Karpas-422 (cell line): ENCODE measurements around the gene DTL. TPM values are rescaled to one million over a fixed set of nuclear protein-coding genes. Genes with fewer than 3 reads are reported as not detected.
A peak's percentile ranks its signal among the peaks of the same experiment; 100 is the strongest.
"Not testable (repeated sequence)": the region's sequence is repeated elsewhere in the genome, so short reads cannot be mapped to it uniquely, and the experiment has no call there.

ENCODE experiments used
- DNase-seq: peaks from one replicate; pipeline ENCODE4 v3.0.0-alpha.2; 2015
- H2AFZ ChIP-seq: fragments of 200-600 bp; sonication (generic); 2 replicates; pipeline ENCODE4 v1.6.1; 2014; ENCODE audit warnings: antibody characterized with exemption, low read length, mixed read lengths
- H3K27ac ChIP-seq: fragments of 200-600 bp; sonication (generic); 2 replicates; pipeline ENCODE4 v1.5.1; 2014; ENCODE audit warnings: mild to moderate bottlenecking, low read length, moderate library complexity
- H3K27me3 ChIP-seq: fragments of 200-600 bp; sonication (generic); 2 replicates; pipeline ENCODE4 v1.6.1; 2014; ENCODE audit warnings: low read length, mixed read lengths
- H3K36me3 ChIP-seq: fragments of 200-600 bp; sonication (generic); 2 replicates; pipeline ENCODE4 v1.6.1; 2014; ENCODE audit warnings: low read length, mixed read lengths; ENCODE audit not compliant: insufficient read depth
- H3K4me1 ChIP-seq: fragments of 200-600 bp; sonication (generic); 2 replicates; pipeline ENCODE4 v1.6.1; 2014; ENCODE audit warnings: mild to moderate bottlenecking, low read length, mixed read lengths
- H3K4me2 ChIP-seq: fragments of 200-600 bp; sonication (generic); 2 replicates; pipeline ENCODE4 v1.6.1; 2014; ENCODE audit warnings: low read length, low read depth, mild to moderate bottlenecking; ENCODE audit not compliant: poor library complexity, severe bottlenecking
- H3K4me3 ChIP-seq: fragments of 200-600 bp; sonication (generic); 2 replicates; pipeline ENCODE4 v1.5.1; 2014; ENCODE audit warnings: mild to moderate bottlenecking, antibody characterized with exemption, low read length, mixed read lengths
- H3K79me2 ChIP-seq: fragments of 200-600 bp; sonication (generic); 2 replicates; pipeline ENCODE4 v1.6.1; 2014; ENCODE audit warnings: mild to moderate bottlenecking, low read length, mixed read lengths
- H3K9ac ChIP-seq: fragments of 200-600 bp; sonication (generic); 2 replicates; pipeline ENCODE4 v1.6.0; 2014; ENCODE audit warnings: low read length
- H3K9me2 ChIP-seq: fragments of 200-600 bp; sonication (generic), shearing (Covaris generic); replicated peaks from 2 replicates; pipeline ENCODE4 v1.6.0; 2014; ENCODE audit warnings: mild to moderate bottlenecking, low read length, moderate library complexity; ENCODE audit not compliant: insufficient read depth
- H3K9me3 ChIP-seq: fragments of 300-700, 200-600 bp; sonication (generic); 2 replicates; pipeline ENCODE4 v1.6.1; 2014; ENCODE audit warnings: low read length, mixed read lengths
- H4K20me1 ChIP-seq: fragments of 200-600 bp; sonication (generic); 2 replicates; pipeline ENCODE4 v1.6.1; 2014; ENCODE audit warnings: mild to moderate bottlenecking, antibody characterized with exemption, low read length, low read depth; ENCODE audit not compliant: insufficient read depth
- total RNA-seq: library from RNA; depleted of rRNA; stranded (reverse); fragments of >200 nt; shearing (Covaris generic); gene quantifications from 2 replicates; pipeline ENCODE4 v1.2.3, GENCODE V29; 2014; ENCODE audit warnings: low replicate concordance

Gene DTL
- total RNA-seq, 1 experiment from 2014 or later: 13.5 TPM

- Histone ChIP-seq H3K36me3 (peaks cover 29% of the 10 kb centered on the region; the same call in 1 of the 2 replicates), H3K27me3 (no peaks in the 10 kb centered on the region), H3K9ac (no peak overlapping the region), H4K20me1 (no peaks in the 10 kb centered on the region), H3K4me2 (no peak overlapping the region), H3K79me2 (peaks cover 9% of the 10 kb centered on the region; the same call in 1 of the 2 replicates), H3K4me1 (peaks cover 11% of the 10 kb centered on the region), H2AFZ (no peak overlapping the region), H3K9me3 (no peaks in the 10 kb centered on the region), H3K4me3 (no peak overlapping the region), H3K27ac (no peak overlapping the region), H3K9me2 (no peaks in the 10 kb centered on the region)
- DNase-seq: no peak
Observed at GRCh38 chr1:212009561-212009960, 26.0 kb upstream of the DTL start.

- Histone ChIP-seq H3K4me2 (no peak overlapping the region), H3K9me3 (no peaks in the 10 kb centered on the region), H3K4me3 (no peak overlapping the region), H4K20me1 (no peaks in the 10 kb centered on the region), H3K9me2 (no peaks in the 10 kb centered on the region), H3K27me3 (no peaks in the 10 kb centered on the region), H3K4me1 (peaks cover 11% of the 10 kb centered on the region), H3K36me3 (peaks cover 25% of the 10 kb centered on the region; the same call in 1 of the 2 replicates), H2AFZ (no peak overlapping the region), H3K9ac (no peak overlapping the region), H3K27ac (no peak overlapping the region), H3K79me2 (peaks cover 6% of the 10 kb centered on the region; the same call in 1 of the 2 replicates)
- no peak for DNase-seq
Observed at GRCh38 chr1:212010004-212010403, 25.5 kb upstream of the DTL start.

GRCh38 chr1:212012034-212012740, 23.4 kb upstream of the DTL start:
- Histone ChIP-seq H3K9me3 (no peaks in the 10 kb centered on the region), H3K36me3 (peaks cover 27% of the 10 kb centered on the region), H4K20me1 (no peaks in the 10 kb centered on the region), H3K27ac (no peak overlapping the region), H3K4me3 (no peak overlapping the region), H3K4me2 (no peak overlapping the region), H2AFZ (no peak overlapping the region), H3K9me2 (no peaks in the 10 kb centered on the region), H3K9ac (no peak overlapping the region), H3K79me2 (peaks cover 16% of the 10 kb centered on the region), H3K27me3 (no peaks in the 10 kb centered on the region), H3K4me1 (peaks cover 11% of the 10 kb centered on the region)
- peak; percentile 89 for DNase-seq

GRCh38 chr1:212013672-212014071, 21.9 kb upstream of the DTL start:
- Histone ChIP-seq H3K4me1 (peaks cover 11% of the 10 kb centered on the region), H3K27me3 (no peaks in the 10 kb centered on the region), H3K9ac (no peak overlapping the region), H3K4me2 (no peak overlapping the region), H3K4me3 (no peak overlapping the region), H3K27ac (no peak overlapping the region), H3K9me3 (no peaks in the 10 kb centered on the region), H4K20me1 (no peaks in the 10 kb centered on the region), H3K9me2 (no peaks in the 10 kb centered on the region), H3K36me3 (peaks cover 30% of the 10 kb centered on the region), H2AFZ (no peak overlapping the region), H3K79me2 (peaks cover 27% of the 10 kb centered on the region)
- no peak for DNase-seq

GRCh38 chr1:212020975-212021374, 14.6 kb upstream of the DTL start:
- Histone ChIP-seq H4K20me1 (no peaks in the 10 kb centered on the region), H2AFZ (no peak overlapping the region), H3K9me2 (no peaks in the 10 kb centered on the region), H3K27ac (no peak overlapping the region), H3K36me3 (peaks cover 30% of the 10 kb centered on the region), H3K4me2 (no peak overlapping the region), H3K9me3 (peaks cover 7% of the 10 kb centered on the region), H3K4me1 (no peaks in the 10 kb centered on the region), H3K79me2 (peaks cover 88% of the 10 kb centered on the region), H3K9ac (no peak overlapping the region), H3K27me3 (no peaks in the 10 kb centered on the region), H3K4me3 (no peak overlapping the region)
- no peak for DNase-seq

GRCh38 chr1:212021563-212021962, 14.0 kb upstream of the DTL start:
- Histone ChIP-seq H3K27ac (no peak overlapping the region), H2AFZ (no peak overlapping the region), H3K9me2 (no peaks in the 10 kb centered on the region), H3K36me3 (peaks cover 28% of the 10 kb centered on the region), H3K9me3 (peaks cover 9% of the 10 kb centered on the region), H3K27me3 (no peaks in the 10 kb centered on the region), H3K4me3 (no peak overlapping the region), H3K9ac (no peak overlapping the region), H3K79me2 (peaks cover 88% of the 10 kb centered on the region), H3K4me2 (no peak overlapping the region), H3K4me1 (no peaks in the 10 kb centered on the region), H4K20me1 (no peaks in the 10 kb centered on the region)
- DNase-seq: no peak

GRCh38 chr1:212022908-212023307, 12.6 kb upstream of the DTL start:
- H2AFZ ChIP-seq, H3K4me1 ChIP-seq, H3K4me3 ChIP-seq, H3K9ac ChIP-seq, H3K27me3 ChIP-seq, H4K20me1 ChIP-seq, H3K27ac ChIP-seq, H3K4me2 ChIP-seq, DNase-seq, H3K9me2 ChIP-seq: not testable (repeated sequence)
- Histone ChIP-seq H3K9me3 (peaks cover 11% of the 10 kb centered on the region), H3K36me3 (peaks cover 36% of the 10 kb centered on the region), H3K79me2 (peaks cover 90% of the 10 kb centered on the region)

GRCh38 chr1:212024469-212025149, 10.9 kb upstream of the DTL start:
- no peak overlapping the region for H3K4me2 ChIP-seq
- H3K4me1 ChIP-seq: no peaks in the 10 kb centered on the region
- H3K4me3 ChIP-seq: no peak overlapping the region
- no peak overlapping the region for H3K9ac ChIP-seq
- H3K27ac ChIP-seq: no peak overlapping the region
- H3K9me3 ChIP-seq: peaks cover 15% of the 10 kb centered on the region
- H4K20me1 ChIP-seq: no peaks in the 10 kb centered on the region
- H3K36me3 ChIP-seq: peaks cover 47% of the 10 kb centered on the region
- no peak for DNase-seq
- no peaks in the 10 kb centered on the region for H3K27me3 ChIP-seq
- H2AFZ ChIP-seq: no peak overlapping the region
- H3K9me2 ChIP-seq: no peaks in the 10 kb centered on the region
- H3K79me2 ChIP-seq: peaks cover 99% of the 10 kb centered on the region
